NCI-H2227 treated with DMSO at 0.1 percent for 48 hours (cell line): ENCODE measurements around the gene CIDEC.

Source experiments
- DNase-seq: peaks from one replicate; lab custom pipeline; 2025; lab: John Stamatoyannopoulos, UW

The CIDEC gene

GRCh38 chr3:9846231-9846630 is 33.8 kb downstream of the CIDEC start:
- no peak for DNase-seq

- DNase-seq = peak; percentile 80
Measured at GRCh38 chr3:9843715-9844438, 36.2 kb downstream of the CIDEC start, which contains the start of gene RPUSD3. RPUSD3 (minus strand) TSS chr3:9844008; CDS start chr3:9843990, 18 bp downstream.

GRCh38 chr3:9841015-9841414 is 39.0 kb downstream of the CIDEC start:
- no peak for DNase-seq

GRCh38 chr3:9838856-9839255 is 41.2 kb downstream of the CIDEC start:
- no peak for DNase-seq

- no peak for DNase-seq
Measured at GRCh38 chr3:9837701-9838582, 42.1 kb downstream of the CIDEC start.

- DNase-seq = no peak
Measured at GRCh38 chr3:9834520-9835380, 45.3 kb downstream of the CIDEC start.

GRCh38 chr3:9833078-9833477 is 47.0 kb downstream of the CIDEC start:
- DNase-seq = no peak

GRCh38 chr3:9831253-9831652 is 48.8 kb downstream of the CIDEC start:
- DNase-seq = no peak

GRCh38 chr3:9828801-9829755 is 51.0 kb downstream of the CIDEC start:
- DNase-seq = no peak

- DNase-seq = no peak
Measured at GRCh38 chr3:9826815-9827573, 53.1 kb downstream of the CIDEC start.

GRCh38 chr3:9825451-9826040 is 54.5 kb downstream of the CIDEC start:
- no peak for DNase-seq

- no peak for DNase-seq
Measured at GRCh38 chr3:9820946-9821345, 59.1 kb downstream of the CIDEC start.

- DNase-seq = no peak
Measured at GRCh38 chr3:9820543-9820942, 59.5 kb downstream of the CIDEC start.

- no peak for DNase-seq
Measured at GRCh38 chr3:9818666-9819335, 61.3 kb downstream of the CIDEC start.

GRCh38 chr3:9817436-9817835 is 62.6 kb downstream of the CIDEC start:
- no peak for DNase-seq
